Transverse colon (tissue), 4 donors: ENCODE measurements around the gene SLC4A8. TPM values are rescaled to one million over a fixed set of nuclear protein-coding genes. Genes with fewer than 3 reads are reported as not detected.
A peak's percentile ranks its signal among the peaks of the same experiment; 100 is the strongest.

Experiments
- DNase-seq: peaks from one replicate; pipeline ENCODE4 v3.0.0-alpha.2; 2019
- H3K27ac ChIP-seq, 4 donors: fragments of 200-600 bp; sonication (generic); 2 replicates each; pipeline ENCODE4 v1.5.1; 2016 to 2018; ENCODE audit warnings: inconsistent platforms in 4 of 4
- H3K27me3 ChIP-seq: fragments of 200-600 bp; sonication (generic); 2 replicates; pipeline ENCODE4 v1.5.1; 2017; ENCODE audit warnings: inconsistent platforms
- H3K36me3 ChIP-seq, 4 donors: fragments of 200-600 bp; sonication (generic); 2 replicates each; pipeline ENCODE4 v1.5.1; 2017 to 2019; ENCODE audit warnings: inconsistent platforms in 4 of 4
- H3K4me1 ChIP-seq, 4 donors: fragments of 200-600 bp; sonication (generic); 2 replicates each; pipeline ENCODE4 v1.5.1; 2017 to 2020; ENCODE audit warnings: inconsistent platforms in 4 of 4
- H3K4me3 ChIP-seq, 4 donors: fragments of 200-600 bp; sonication (generic); 1 replicate in 1 of 4; 2 replicates in 3 of 4; pipeline versions ENCODE4 v1.5.1 to v1.6.1; 2017 to 2019; ENCODE audit warnings: inconsistent platforms in 4 of 4
- H3K9me3 ChIP-seq, 2 donors: fragments of 200-600 bp; sonication (generic); 2 replicates each; pipeline ENCODE4 v1.5.1; 2017 to 2019; ENCODE audit warnings: inconsistent platforms in 2 of 2
- CTCF ChIP-seq, 5 experiments: fragments of 200-600 bp in 3 of 5; fragments of 450-650 bp in 2 of 5; sonication (generic) in 3 of 5; IDR thresholded peaks; 1 replicate in 2 of 5; 2 replicates in 3 of 5; pipeline ENCODE4 v1.5.1; 2016 to 2017; ENCODE audit warnings: antibody characterized with exemption in 5 of 5, inconsistent platforms in 3 of 5, mild to moderate bottlenecking in 2 of 5, moderate library complexity in 1 of 5
- EP300 ChIP-seq: sonication (generic); formaldehyde crosslinking; IDR thresholded peaks from one replicate; pipeline ENCODE4 v1.6.1; 2017; ENCODE audit warnings: antibody characterized with exemption, low read depth
- POLR2A ChIP-seq: fragments of 450-650 bp; IDR thresholded peaks from one replicate; pipeline ENCODE4 v1.6.1; 2016; ENCODE audit warnings: antibody characterized with exemption, mild to moderate bottlenecking, moderate library complexity
- POLR2AphosphoS5 ChIP-seq, 3 donors: sonication (generic); formaldehyde crosslinking; IDR thresholded peaks; one replicate each; pipeline ENCODE4 v1.6.1; 2016; ENCODE audit warnings: antibody characterized with exemption in 3 of 3
- WGBS, 2 donors: methylation state at CpG; one replicate each; pipeline ENCODE4 v1.1.5; 2018; ENCODE audit warnings: low coverage in 1 of 2; 5-methylcytosine and 5-hydroxymethylcytosine counted together
- in situ Hi-C, 4 donors: fragments of 200-750 bp; cut with MboI; loops; one replicate each; pipeline versions ENCODE4 v1.15.0 to v1.15.1; 2017; ENCODE audit warnings: low sequenced_read_pairs in 3 of 4, low pct_ligation_motif_present in 1 of 4, low pct_unique_long_range_greater_than_20kb in 1 of 4
- intact Hi-C: fragments of 100-400 bp; cut with DNase I; formaldehyde crosslinking; loops from one replicate; pipeline ENCODE4 v1.15.1; 2023; ENCODE audit warnings: low total_unique reads
- total RNA-seq, 4 donors: library from RNA; depleted of rRNA; stranded (reverse); fragments of >200 nt; gene quantifications; one replicate each; pipeline ENCODE4 v1.1.0, GENCODE V29; 2016

SLC4A8 gene
- total RNA-seq, 4 donors from 2014 or later = 0.64 to 2.2 (median 1.1) TPM; not detected in 1

GRCh38 chr12:51530208-51530607 lies 105.6 kb downstream of the SLC4A8 start:
- no peak for DNase-seq
- intact Hi-C loops (no loop called here), in situ Hi-C loops (loop anchor here in 1 of 4 donors (25.0 kb wide), 1 partner anchor 282 kb away; a partner anchor contains a TSS)
- H3K27me3 ChIP-seq = peaks cover 18% of the 10 kb centered on the region
- TF ChIP-seq POLR2AphosphoS5 (IDR thresholded peaks at IDR 0.05) = no peak
- no peak for TF ChIP-seq POLR2A
- no peak for TF ChIP-seq CTCF (IDR thresholded peaks at IDR 0.05)
- TF ChIP-seq EP300 = no peak
- H3K9me3 ChIP-seq = no peaks in the 10 kb centered on the region
- no peak overlapping the region for H3K27ac ChIP-seq
- H3K4me3 ChIP-seq = no peak overlapping the region
- no peaks in the 10 kb centered on the region for H3K36me3 ChIP-seq
- WGBS, 2 donors = 81 to 83% methylated on average over 3 to 4 of the region's 4 CpGs
- H3K4me1 ChIP-seq = peaks cover 0 to 2% (median 0%) of the 10 kb centered on the region in 4 donors

GRCh38 chr12:51531284-51531977 lies 106.8 kb downstream of the SLC4A8 start:
- TF ChIP-seq CTCF (IDR thresholded peaks at IDR 0.05) = no peak
- DNase-seq = no peak
- Histone ChIP-seq H3K36me3 (no peaks in the 10 kb centered on the region), H3K4me1 (peaks cover 0 to 2% (median 0%) of the 10 kb centered on the region in 4 donors), H3K27me3 (peaks cover 18% of the 10 kb centered on the region), H3K9me3 (no peaks in the 10 kb centered on the region), H3K4me3 (no peak overlapping the region), H3K27ac (no peak overlapping the region)
- in situ Hi-C loops = loop anchor here in 1 of 4 donors (25.0 kb wide), 1 partner anchor 281 kb away; a partner anchor contains a TSS
- WGBS, 2 donors = 40 to 49% methylated on average over 1 to 11 of the region's 11 CpGs
- intact Hi-C loops = no loop called here

GRCh38 chr12:51531978-51532497 lies 107.4 kb downstream of the SLC4A8 start:
- H3K4me3 ChIP-seq = no peak overlapping the region
- H3K27me3 ChIP-seq = peaks cover 22% of the 10 kb centered on the region
- DNase-seq = peak; percentile 79
- no peaks in the 10 kb centered on the region for H3K36me3 ChIP-seq
- no peak overlapping the region for H3K27ac ChIP-seq
- 5% methylated on average over 11 of the region's 11 CpGs; no CpG with 5 or more reads in 1 of the 2 donors for WGBS, 2 donors
- no peaks in the 10 kb centered on the region for H3K9me3 ChIP-seq
- in situ Hi-C loops (loop anchor here in 1 of 4 donors (25.0 kb wide), 1 partner anchor 280 kb away; a partner anchor contains a TSS), intact Hi-C loops (no loop called here)
- TF ChIP-seq CTCF (IDR thresholded peaks at IDR 0.05) = peak; percentile 71 to 89 (median 85)
- no peak for TF ChIP-seq POLR2A
- H3K4me1 ChIP-seq = peaks cover 0 to 2% (median 0%) of the 10 kb centered on the region in 4 donors

- in situ Hi-C loops = loop anchor here in 1 of 4 donors (25.0 kb wide), 1 partner anchor 279 kb away; a partner anchor contains a TSS
- DNase-seq = no peak
Measured at GRCh38 chr12:51533799-51534198, 109.2 kb downstream of the SLC4A8 start.

More at GRCh38 chr12:51533799-51534198, 109.2 kb downstream of the SLC4A8 start:
- TF ChIP-seq POLR2A = no peak
- no peak for TF ChIP-seq POLR2AphosphoS5 (IDR thresholded peaks at IDR 0.05)
- Histone ChIP-seq H3K36me3 (no peaks in the 10 kb centered on the region), H3K9me3 (no peaks in the 10 kb centered on the region), H3K4me3 (no peak overlapping the region), H3K27ac (no peak overlapping the region), H3K27me3 (peaks cover 30% of the 10 kb centered on the region), H3K4me1 (peaks cover 0 to 2% (median 0%) of the 10 kb centered on the region in 4 donors)
- 14 to 30% methylated on average over 1 of the region's 1 CpG for WGBS, 2 donors
- intact Hi-C loops = no loop called here
